Effector memory CD8-positive, alpha-beta T cell (primary cell): ENCODE measurements around the gene FBXO4.
"Not testable (repeated sequence)": the region's sequence is repeated elsewhere in the genome, so short reads cannot be mapped to it uniquely, and the experiment has no call there.

Experiments
- ATAC-seq: fragments of 150-1000 bp; cut with Tn5 transposase; replicated peaks from 2 replicates; pipeline ENCODE4 v1.10.0; 2021; ENCODE audit warnings: mild to moderate bottlenecking, moderate library complexity
- DNase-seq, 3 experiments: peaks; one replicate each; pipeline ENCODE4 v3.0.0; 2021
- H3K27ac Mint-ChIP-seq, 2 donors: one replicate each; pipeline ENCODE4 v1.8.0; 2022; ENCODE audit warnings: mild to moderate bottlenecking in 2 of 2, mixed read lengths in 2 of 2, moderate library complexity in 2 of 2
- H3K27me3 Mint-ChIP-seq, 2 donors: one replicate each; pipeline ENCODE4 v1.8.0; 2022; ENCODE audit warnings: mixed read lengths in 2 of 2
- H3K36me3 Mint-ChIP-seq: one replicate; pipeline ENCODE4 v1.8.0; 2022; ENCODE audit warnings: mild to moderate bottlenecking, moderate library complexity, mixed read lengths; ENCODE audit not compliant: insufficient read depth
- H3K4me1 Mint-ChIP-seq, 2 donors: one replicate each; pipeline ENCODE4 v1.8.0; 2022; ENCODE audit warnings: low read depth in 2 of 2, mixed read lengths in 2 of 2
- H3K4me3 Mint-ChIP-seq, 2 donors: one replicate each; pipeline ENCODE4 v1.8.0; 2022; ENCODE audit warnings: mild to moderate bottlenecking in 2 of 2, mixed read lengths in 2 of 2, moderate library complexity in 2 of 2
- H3K9me3 Mint-ChIP-seq, 2 donors: one replicate each; pipeline ENCODE4 v1.8.0; 2022; ENCODE audit warnings: mixed read lengths in 2 of 2

The FBXO4 gene

GRCh38 chr5:41940641-41941040 is 15.6 kb downstream of the FBXO4 start:
- H3K4me1 Mint-ChIP-seq, result no peaks in the 10 kb centered on the region
- H3K4me3 Mint-ChIP-seq, result no peak overlapping the region
- H3K9me3 Mint-ChIP-seq, result no peaks in the 10 kb centered on the region
- H3K27ac Mint-ChIP-seq, result no peak overlapping the region
- peaks cover 6% of the 10 kb centered on the region for H3K36me3 Mint-ChIP-seq
- DNase-seq (no peak), ATAC-seq (no peak)
- no peaks in the 10 kb centered on the region for H3K27me3 Mint-ChIP-seq

- not testable (repeated sequence) for ATAC-seq, H3K9me3 Mint-ChIP-seq, H3K4me3 Mint-ChIP-seq, DNase-seq, H3K27ac Mint-ChIP-seq, H3K36me3 Mint-ChIP-seq, H3K4me1 Mint-ChIP-seq
- H3K27me3 Mint-ChIP-seq, result peaks cover 2 to 12% of the 10 kb centered on the region in 2 donors
Observed at GRCh38 chr5:41945332-41945955, 20.4 kb downstream of the FBXO4 start.

- no peaks in the 10 kb centered on the region for H3K36me3 Mint-ChIP-seq
- no peak for DNase-seq
- no peak overlapping the region for H3K4me3 Mint-ChIP-seq
- no peaks in the 10 kb centered on the region for H3K9me3 Mint-ChIP-seq
- H3K27ac Mint-ChIP-seq, result no peak overlapping the region
- peaks cover 15 to 18% of the 10 kb centered on the region in 2 donors for H3K27me3 Mint-ChIP-seq
- no peaks in the 10 kb centered on the region for H3K4me1 Mint-ChIP-seq
- ATAC-seq, result no peak
Observed at GRCh38 chr5:41951224-41951623, 26.1 kb downstream of the FBXO4 start.

- H3K4me1 Mint-ChIP-seq, result no peaks in the 10 kb centered on the region
- H3K27me3 Mint-ChIP-seq, result peaks cover 15 to 18% of the 10 kb centered on the region in 2 donors
- no peak overlapping the region for H3K4me3 Mint-ChIP-seq
- ATAC-seq (no peak), DNase-seq (no peak)
- no peak overlapping the region for H3K27ac Mint-ChIP-seq
- peaks cover 0 to 2% of the 10 kb centered on the region in 2 donors for H3K9me3 Mint-ChIP-seq
- H3K36me3 Mint-ChIP-seq, result no peaks in the 10 kb centered on the region
Observed at GRCh38 chr5:41954286-41954685, 29.2 kb downstream of the FBXO4 start.

- Mint-ChIP-seq H3K36me3 (no peaks in the 10 kb centered on the region), H3K4me1 (no peaks in the 10 kb centered on the region), H3K4me3 (no peak overlapping the region), H3K27ac (no peak overlapping the region), H3K27me3 (peaks cover 12 to 17% of the 10 kb centered on the region in 2 donors), H3K9me3 (peaks cover 0 to 2% of the 10 kb centered on the region in 2 donors)
- no peak for DNase-seq
- no peak for ATAC-seq
Observed at GRCh38 chr5:41955432-41956024, 30.4 kb downstream of the FBXO4 start.

GRCh38 chr5:41956943-41957342 is 31.9 kb downstream of the FBXO4 start:
- DNase-seq (no peak), ATAC-seq (no peak)
- Mint-ChIP-seq H3K4me3 (no peak overlapping the region), H3K27ac (no peak overlapping the region), H3K36me3 (no peaks in the 10 kb centered on the region), H3K27me3 (peaks cover 13 to 15% of the 10 kb centered on the region in 2 donors), H3K4me1 (no peaks in the 10 kb centered on the region), H3K9me3 (peaks cover 0 to 4% of the 10 kb centered on the region in 2 donors)

GRCh38 chr5:41960481-41960880 is 35.4 kb downstream of the FBXO4 start:
- Mint-ChIP-seq H3K27me3 (peaks cover 19 to 24% of the 10 kb centered on the region in 2 donors), H3K27ac (no peak overlapping the region), H3K9me3 (peaks cover 4 to 9% of the 10 kb centered on the region in 2 donors), H3K4me3 (no peak overlapping the region), H3K36me3 (no peaks in the 10 kb centered on the region), H3K4me1 (no peaks in the 10 kb centered on the region)
- DNase-seq (no peak), ATAC-seq (no peak)

- no peaks in the 10 kb centered on the region for H3K36me3 Mint-ChIP-seq
- no peak overlapping the region for H3K4me3 Mint-ChIP-seq
- ATAC-seq (no peak), DNase-seq (no peak)
- peaks cover 4 to 9% of the 10 kb centered on the region in 2 donors for H3K9me3 Mint-ChIP-seq
- no peak overlapping the region for H3K27ac Mint-ChIP-seq
- H3K27me3 Mint-ChIP-seq, result peaks cover 24% of the 10 kb centered on the region in 2 donors
- no peaks in the 10 kb centered on the region for H3K4me1 Mint-ChIP-seq
Observed at GRCh38 chr5:41961736-41962135, 36.7 kb downstream of the FBXO4 start.

GRCh38 chr5:41962491-41962890 is 37.4 kb downstream of the FBXO4 start:
- Mint-ChIP-seq H3K4me1 (no peaks in the 10 kb centered on the region), H3K4me3 (no peak overlapping the region), H3K27me3 (peaks cover 31 to 32% of the 10 kb centered on the region in 2 donors), H3K36me3 (no peaks in the 10 kb centered on the region), H3K9me3 (peaks cover 4 to 9% of the 10 kb centered on the region in 2 donors), H3K27ac (no peak overlapping the region)
- DNase-seq (no peak), ATAC-seq (no peak)

- ATAC-seq (no peak), DNase-seq (no peak)
- H3K9me3 Mint-ChIP-seq, result peaks cover 3 to 9% of the 10 kb centered on the region in 2 donors
- peaks cover 33 to 35% of the 10 kb centered on the region in 2 donors for H3K27me3 Mint-ChIP-seq
- no peak overlapping the region for H3K4me3 Mint-ChIP-seq
- H3K27ac Mint-ChIP-seq, result no peak overlapping the region
- no peaks in the 10 kb centered on the region for H3K4me1 Mint-ChIP-seq
- no peaks in the 10 kb centered on the region for H3K36me3 Mint-ChIP-seq
Observed at GRCh38 chr5:41966401-41967105, 41.5 kb downstream of the FBXO4 start.

- H3K27ac Mint-ChIP-seq, result no peak overlapping the region
Observed at GRCh38 chr5:41967401-41967800, 42.3 kb downstream of the FBXO4 start.

GRCh38 chr5:41968153-41968723 is 43.2 kb downstream of the FBXO4 start:
- no peak for ATAC-seq
- no peak overlapping the region for H3K4me3 Mint-ChIP-seq

More at GRCh38 chr5:41967401-41967800, 42.3 kb downstream of the FBXO4 start:
- H3K9me3 Mint-ChIP-seq, result peaks cover 3 to 6% of the 10 kb centered on the region in 2 donors
- H3K4me3 Mint-ChIP-seq, result no peak overlapping the region
- H3K36me3 Mint-ChIP-seq, result no peaks in the 10 kb centered on the region
- ATAC-seq, result no peak
- no peaks in the 10 kb centered on the region for H3K4me1 Mint-ChIP-seq
- DNase-seq, result no peak
- peaks cover 27 to 35% of the 10 kb centered on the region in 2 donors for H3K27me3 Mint-ChIP-seq

GRCh38 chr5:41973087-41973486 is 48.0 kb downstream of the FBXO4 start:
- Mint-ChIP-seq H3K27me3 (peaks cover 2 to 11% of the 10 kb centered on the region in 2 donors), H3K9me3 (peaks cover 0 to under 1% of the 10 kb centered on the region in 2 donors), H3K4me3 (no peak overlapping the region), H3K36me3 (no peaks in the 10 kb centered on the region), H3K27ac (no peak overlapping the region), H3K4me1 (no peaks in the 10 kb centered on the region)
- DNase-seq (no peak), ATAC-seq (no peak)

More at GRCh38 chr5:41968153-41968723, 43.2 kb downstream of the FBXO4 start:
- H3K4me1 Mint-ChIP-seq, result no peaks in the 10 kb centered on the region
- no peak overlapping the region for H3K27ac Mint-ChIP-seq
- peaks cover 0 to 3% of the 10 kb centered on the region in 2 donors for H3K9me3 Mint-ChIP-seq
- H3K27me3 Mint-ChIP-seq, result peaks cover 19 to 29% of the 10 kb centered on the region in 2 donors
- DNase-seq, result no peak
- H3K36me3 Mint-ChIP-seq, result no peaks in the 10 kb centered on the region
